Esophagus muscularis mucosa (tissue), 4 donors: ENCODE measurements around the gene DMGDH. TPM values are rescaled to one million over a fixed set of nuclear protein-coding genes. Genes with fewer than 3 reads are reported as not detected.

Source experiments
- DNase-seq: peaks from one replicate; pipeline ENCODE4 v3.0.0-alpha.2; 2017; ENCODE audit errors: extremely low spot score
- H3K27ac ChIP-seq, 4 donors: fragments of 200-600 bp; sonication (generic); replicated peaks in 1 of 4; 1 replicate in 3 of 4; 2 replicates in 1 of 4; pipeline ENCODE4 v1.5.1; 2016 to 2019; ENCODE audit warnings: mild to moderate bottlenecking in 1 of 4
- H3K27me3 ChIP-seq, 4 donors: fragments of 200-600 bp; sonication (generic); one replicate each; pipeline versions ENCODE4 v1.5.1 to v1.6.0; 2016 to 2019
- H3K36me3 ChIP-seq, 4 donors: fragments of 200-600 bp; sonication (generic); one replicate each; pipeline ENCODE4 v1.5.1; 2016 to 2019
- H3K4me1 ChIP-seq, 4 donors: fragments of 200-600 bp; sonication (generic); one replicate each; pipeline ENCODE4 v1.5.1; 2016 to 2019
- H3K4me3 ChIP-seq, 4 donors: fragments of 200-600 bp; sonication (generic); 1 replicate in 2 of 4; 2 replicates in 2 of 4; pipeline ENCODE4 v1.5.1; 2016 to 2019; ENCODE audit warnings: mild to moderate bottlenecking in 4 of 4, moderate library complexity in 1 of 4
- H3K9me3 ChIP-seq, 4 donors: fragments of 200-600 bp; sonication (generic); 1 replicate in 3 of 4; 2 replicates in 1 of 4; pipeline ENCODE4 v1.5.1; 2016 to 2019
- CTCF ChIP-seq, 3 experiments: fragments of 200-600 bp in 2 of 3; fragments of 450-650 bp in 1 of 3; sonication (generic) in 2 of 3; IDR thresholded peaks; one replicate each; pipeline ENCODE4 v1.5.1; 2017 to 2019; ENCODE audit warnings: antibody characterized with exemption in 3 of 3, mild to moderate bottlenecking in 2 of 3, moderate library complexity in 1 of 3
- EP300 ChIP-seq: sonication (generic); formaldehyde crosslinking; IDR thresholded peaks from one replicate; pipeline ENCODE4 v1.6.1; 2017; ENCODE audit warnings: antibody characterized with exemption
- POLR2A ChIP-seq: fragments of 450-650 bp; IDR thresholded peaks from one replicate; pipeline ENCODE4 v1.6.1; 2017; ENCODE audit warnings: antibody characterized with exemption, moderate library complexity, mild to moderate bottlenecking, low read depth
- POLR2AphosphoS5 ChIP-seq, 2 donors: sonication (generic); formaldehyde crosslinking; IDR thresholded peaks; one replicate each; pipeline ENCODE4 v1.6.1; 2017; ENCODE audit warnings: antibody characterized with exemption in 2 of 2
- WGBS: methylation state at CpG from one replicate; pipeline ENCODE4 v1.1.5; 2018; 5-methylcytosine and 5-hydroxymethylcytosine counted together
- intact Hi-C: fragments of 100-400 bp; cut with DNase I; formaldehyde crosslinking; loops from one replicate; pipeline ENCODE4 v1.15.1; 2023
- total RNA-seq, 4 donors: library from RNA; depleted of rRNA; stranded (reverse); fragments of >200 nt; gene quantifications; one replicate each; pipeline versions ENCODE4 v1.1.0 to v1.2.1, GENCODE V29; 2016

DMGDH gene
- total RNA-seq, result 1 to 10 TPM; 3.3 to 7.4 (median 4.6) TPM

DNA sequence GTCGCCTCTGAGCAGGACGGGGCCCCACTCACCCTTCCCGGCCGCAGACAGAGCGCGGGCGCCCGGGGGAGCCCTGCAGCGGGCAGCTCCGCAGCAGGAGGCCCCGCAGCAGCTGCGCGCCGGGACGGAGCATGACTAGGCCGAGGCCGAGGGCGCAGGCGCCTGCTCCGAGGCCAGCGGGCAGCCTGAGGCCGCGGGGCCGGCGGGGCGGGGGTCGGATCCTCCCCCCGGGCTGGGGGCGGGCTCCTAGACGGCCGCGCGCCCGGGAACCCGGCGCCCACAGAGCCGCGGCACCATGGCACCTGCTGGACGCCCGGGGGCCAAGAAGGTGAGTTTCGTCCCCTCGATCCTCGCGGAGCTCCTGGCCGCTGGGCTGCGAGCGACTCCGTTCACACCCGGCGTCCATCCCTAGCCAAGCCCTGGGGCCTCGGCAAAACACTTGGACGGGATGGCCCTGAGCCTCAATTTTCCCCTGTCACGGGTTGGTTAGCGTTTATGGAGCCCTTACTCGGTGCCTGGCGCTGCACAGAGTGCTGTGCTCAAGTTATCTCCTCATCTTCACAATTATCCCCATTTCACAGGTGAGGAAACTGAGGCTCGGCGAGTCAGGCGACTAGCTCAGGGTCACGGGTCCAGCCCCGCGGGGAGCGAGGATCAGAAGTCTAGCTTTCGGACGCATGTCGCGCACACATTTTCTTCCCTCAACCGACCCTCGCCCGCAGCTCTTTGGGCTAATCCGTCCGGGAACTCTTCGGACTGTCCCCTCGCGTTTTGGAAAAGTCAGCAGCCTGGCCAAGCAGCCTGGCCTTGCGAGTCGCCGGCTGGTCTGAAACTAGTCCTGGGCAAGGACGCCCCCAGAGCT is at the start of gene DMGDH, which contains the start of gene BHMT2:
DMGDH (minus strand) TSS at position 187 of the 862 bp plus-strand sequence; CDS start at position 133, 54 bp downstream.
BHMT2 (plus strand) TSS at position 280 of the 862 bp plus-strand sequence; CDS start at position 296, 16 bp downstream.
- TF ChIP-seq POLR2A (no peak), POLR2AphosphoS5 (IDR thresholded peaks at IDR 0.05) (peak in 1 of 2 donors; percentile 7)
- H3K9me3 ChIP-seq, result peaks cover 0 to 10% (median 6%) of the 10 kb centered on the region in 4 donors
- intact Hi-C loops, result no loop called here
- H3K36me3 ChIP-seq, result no peaks in the 10 kb centered on the region
- 43% methylated on average over 40 of the region's 79 CpGs for WGBS
- peak within 1 kb of the TSS; percentile 73 to 84 (median 78) for H3K27ac ChIP-seq
- H3K4me3 ChIP-seq, result peak within 1 kb of the TSS; percentile 56 to 68 (median 61)
- H3K4me1 ChIP-seq, result peaks cover 0 to 33% (median 17%) of the 10 kb centered on the region in 4 donors
- H3K27me3 ChIP-seq, result peaks cover 0 to 11% (median 0%) of the 10 kb centered on the region in 4 donors
- peak; percentile 50 for DNase-seq

DNA sequence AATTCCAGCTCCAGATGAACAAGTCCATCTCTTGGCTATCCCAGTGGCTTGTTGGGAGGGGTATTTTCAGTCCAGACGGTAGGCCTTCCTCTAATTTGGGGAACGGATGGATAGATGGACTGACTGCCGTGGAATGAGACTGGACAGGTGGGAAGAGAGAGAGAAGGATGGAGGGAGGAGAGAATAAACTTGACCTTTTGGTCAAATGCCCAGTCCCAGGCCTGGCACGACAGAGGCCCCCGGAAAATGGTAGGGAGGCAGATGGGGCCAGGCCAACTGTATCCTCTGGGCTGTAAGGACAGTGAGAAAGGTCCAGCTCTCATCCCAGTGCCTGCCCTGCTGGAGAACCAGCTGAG is 43.2 kb upstream of the DMGDH start:
- Histone ChIP-seq H3K27ac (no peak overlapping the region), H3K27me3 (peaks cover 0 to 24% (median 13%) of the 10 kb centered on the region in 4 donors), H3K4me1 (peaks cover 0 to 23% (median 18%) of the 10 kb centered on the region in 4 donors), H3K36me3 (no peaks in the 10 kb centered on the region), H3K4me3 (no peak overlapping the region), H3K9me3 (no peaks in the 10 kb centered on the region)
- DNase-seq, result no peak
- 91% methylated on average over 5 of the region's 5 CpGs for WGBS
- intact Hi-C loops, result no loop called here
- TF ChIP-seq POLR2AphosphoS5 (IDR thresholded peaks at IDR 0.05) (no peak), POLR2A (no peak), CTCF (IDR thresholded peaks at IDR 0.05) (no peak), EP300 (no peak)

GRCh38 chr5:79111960-79112702 is 42.7 kb upstream of the DMGDH start:
- DNase-seq, result no peak
- 21% methylated on average over 38 of the region's 39 CpGs for WGBS

DNA sequence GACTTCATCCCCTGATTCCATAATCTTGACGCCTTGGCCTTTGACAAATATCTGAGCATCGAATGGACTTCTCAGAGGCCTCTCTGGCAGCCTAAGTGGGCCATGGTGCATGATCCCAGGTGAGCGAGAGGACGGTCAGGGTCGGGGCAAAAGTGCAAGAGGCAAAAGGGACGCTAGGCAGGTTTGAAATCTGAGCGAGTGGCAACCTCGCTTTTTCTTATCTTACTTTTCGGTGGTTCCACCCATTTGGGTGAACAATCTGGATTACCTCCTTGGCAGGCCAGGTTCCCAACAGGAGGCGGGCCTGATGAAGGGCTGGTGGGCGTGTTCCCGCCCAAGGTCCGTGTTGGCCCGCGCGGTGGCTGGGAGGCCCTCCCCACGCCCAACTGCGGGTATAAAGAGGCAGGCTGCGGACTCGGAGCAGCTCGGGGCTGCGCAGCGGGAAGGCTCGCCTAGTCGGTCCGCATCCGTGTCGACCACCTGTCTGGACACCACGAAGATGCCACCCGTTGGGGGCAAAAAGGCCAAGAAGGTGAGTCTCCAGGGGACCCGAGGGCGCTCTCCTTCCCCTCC is 42.0 kb upstream of the DMGDH start, which contains the start of gene BHMT:
BHMT (plus strand) TSS at position 423 of the 573 bp plus-strand sequence; CDS start at position 500, 77 bp downstream.
- Histone ChIP-seq H3K9me3 (no peaks in the 10 kb centered on the region), H3K4me1 (peaks cover 0 to 29% (median 23%) of the 10 kb centered on the region in 4 donors), H3K36me3 (no peaks in the 10 kb centered on the region), H3K27ac (no peak within 1 kb of the TSS), H3K27me3 (peaks cover 0 to 24% (median 13%) of the 10 kb centered on the region in 4 donors), H3K4me3 (peak within 1 kb of the TSS in 3 of 4 donors; percentile 11 to 26 (median 14))
- no peak for TF ChIP-seq POLR2AphosphoS5 (IDR thresholded peaks at IDR 0.05)
- no peak for TF ChIP-seq POLR2A
- no peak for TF ChIP-seq CTCF (IDR thresholded peaks at IDR 0.05)
- no peak for TF ChIP-seq EP300
- WGBS, result 58% methylated on average over 18 of the region's 32 CpGs
- intact Hi-C loops, result no loop called here
- DNase-seq, result no peak

More at GRCh38 chr5:79111960-79112702, 42.7 kb upstream of the DMGDH start:
- H3K9me3 ChIP-seq, result no peaks in the 10 kb centered on the region
- peaks cover 0 to 29% (median 23%) of the 10 kb centered on the region in 4 donors for H3K4me1 ChIP-seq
- intact Hi-C loops, result no loop called here
- H3K36me3 ChIP-seq, result no peaks in the 10 kb centered on the region
- no peak for TF ChIP-seq EP300
- no peak for TF ChIP-seq CTCF (IDR thresholded peaks at IDR 0.05)
- no peak for TF ChIP-seq POLR2AphosphoS5 (IDR thresholded peaks at IDR 0.05)
- no peak for TF ChIP-seq POLR2A
- H3K27me3 ChIP-seq, result peaks cover 0 to 24% (median 13%) of the 10 kb centered on the region in 4 donors
- H3K27ac ChIP-seq, result no peak overlapping the region
- H3K4me3 ChIP-seq, result peak overlapping the region in 3 of 4 donors; percentile 11 to 26 (median 14)
